ENCODE measurements around the gene EYS.

EYS gene

DNA sequence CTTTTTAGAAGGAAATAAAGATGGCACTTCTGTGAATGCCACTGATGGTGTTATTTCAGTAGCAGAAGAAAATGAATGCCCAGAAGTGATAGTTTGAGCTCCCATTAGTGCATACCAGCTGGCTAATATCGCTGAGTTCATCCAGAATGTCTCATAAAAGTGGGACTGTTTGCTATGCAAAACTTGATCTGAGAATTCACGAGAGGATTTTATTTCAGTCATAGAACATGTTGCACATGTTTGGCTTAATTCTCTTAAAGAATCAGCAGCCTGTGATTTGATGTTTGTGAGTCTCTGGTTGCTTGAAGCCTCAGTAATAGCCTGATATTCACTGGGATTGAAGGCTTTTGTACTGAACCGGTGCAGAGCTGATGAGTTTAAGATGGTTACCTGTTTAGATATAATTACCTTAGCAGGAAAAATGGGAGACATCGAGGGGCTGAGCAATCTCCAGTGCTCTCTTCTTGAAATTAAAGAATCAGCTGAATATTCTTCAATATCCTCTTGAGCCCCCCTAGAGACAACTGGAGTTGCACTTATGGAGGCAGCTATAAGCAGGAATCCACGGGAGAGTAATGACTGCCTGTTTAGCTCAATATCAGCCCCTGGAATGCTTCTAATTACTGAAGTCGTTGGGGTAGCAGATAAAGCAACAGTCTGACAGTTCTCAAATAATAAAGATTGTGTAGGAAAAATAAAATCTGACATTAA is 1115.9 kb downstream of the EYS start:
- no peaks in the 10 kb centered on the region for H3K4me1 Mint-ChIP-seq
- H3K27me3 Mint-ChIP-seq (ENCODE audit: low read depth): no peaks in the 10 kb centered on the region
- no peak overlapping the region for H3K4me3 Mint-ChIP-seq
- no peak overlapping the region for H3K27ac Mint-ChIP-seq
- H3K9me3 Mint-ChIP-seq: no peaks in the 10 kb centered on the region
- H3K36me3 Mint-ChIP-seq (ENCODE audit: low read depth): no peaks in the 10 kb centered on the region
- TF ChIP-seq, protein P1, sequence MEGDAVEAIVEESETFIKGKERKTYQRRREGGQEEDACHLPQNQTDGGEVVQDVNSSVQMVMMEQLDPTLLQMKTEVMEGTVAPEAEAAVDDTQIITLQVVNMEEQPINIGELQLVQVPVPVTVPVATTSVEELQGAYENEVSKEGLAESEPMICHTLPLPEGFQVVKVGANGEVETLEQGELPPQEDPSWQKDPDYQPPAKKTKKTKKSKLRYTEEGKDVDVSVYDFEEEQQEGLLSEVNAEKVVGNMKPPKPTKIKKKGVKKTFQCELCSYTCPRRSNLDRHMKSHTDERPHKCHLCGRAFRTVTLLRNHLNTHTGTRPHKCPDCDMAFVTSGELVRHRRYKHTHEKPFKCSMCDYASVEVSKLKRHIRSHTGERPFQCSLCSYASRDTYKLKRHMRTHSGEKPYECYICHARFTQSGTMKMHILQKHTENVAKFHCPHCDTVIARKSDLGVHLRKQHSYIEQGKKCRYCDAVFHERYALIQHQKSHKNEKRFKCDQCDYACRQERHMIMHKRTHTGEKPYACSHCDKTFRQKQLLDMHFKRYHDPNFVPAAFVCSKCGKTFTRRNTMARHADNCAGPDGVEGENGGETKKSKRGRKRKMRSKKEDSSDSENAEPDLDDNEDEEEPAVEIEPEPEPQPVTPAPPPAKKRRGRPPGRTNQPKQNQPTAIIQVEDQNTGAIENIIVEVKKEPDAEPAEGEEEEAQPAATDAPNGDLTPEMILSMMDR (IDR thresholded peaks at IDR 0.05; ENCODE audit: unreplicated experiment in 3 of 3): no peak

DNA sequence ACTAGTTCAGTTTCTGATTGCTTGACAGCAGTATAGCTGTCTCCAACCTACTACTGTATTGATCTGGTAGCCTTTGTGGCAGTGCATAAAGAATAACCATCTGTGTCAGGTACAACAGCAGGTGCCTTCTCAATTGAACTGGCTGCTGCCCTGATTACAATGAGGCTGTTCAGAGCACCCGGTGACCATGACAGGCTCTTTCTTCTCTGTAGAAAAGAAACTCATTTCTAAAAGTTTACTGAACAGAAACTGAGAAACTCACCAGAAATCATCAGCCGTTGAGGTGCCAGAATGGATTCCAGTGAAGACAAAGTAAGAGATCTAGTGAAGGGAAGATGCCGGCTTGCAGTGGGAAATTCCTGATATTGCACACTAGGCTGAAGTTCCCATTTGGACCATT is 1117.1 kb downstream of the EYS start:
- TF ChIP-seq, protein P1 (IDR thresholded peaks at IDR 0.05; ENCODE audit: unreplicated experiment in 3 of 3): no peak
- Mint-ChIP-seq H3K27me3 (ENCODE audit: low read depth) (no peaks in the 10 kb centered on the region), H3K4me3 (no peak overlapping the region)

DNA sequence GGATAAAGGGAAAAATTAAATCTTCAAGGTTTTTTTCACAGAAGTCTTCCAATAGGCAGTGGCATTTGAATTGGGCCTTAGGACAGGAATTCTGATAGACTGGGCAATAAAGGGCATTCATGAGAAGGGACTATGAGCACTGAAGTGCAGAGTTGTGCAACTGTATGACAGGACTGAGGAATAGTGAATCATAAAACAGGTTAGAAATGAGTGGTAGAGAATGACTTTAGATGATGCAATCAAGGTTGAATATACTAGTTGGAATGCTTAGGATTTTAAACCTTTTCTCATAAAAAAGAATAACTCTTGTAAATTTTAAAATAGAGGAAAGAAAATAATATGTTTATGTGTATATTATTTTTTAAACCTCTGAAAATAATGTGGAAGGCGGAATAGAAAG is 1126.7 kb downstream of the EYS start:
- no peak overlapping the region for H3K27ac Mint-ChIP-seq
- no peaks in the 10 kb centered on the region for H3K27me3 Mint-ChIP-seq (ENCODE audit: low read depth)
- no peak overlapping the region for H3K4me3 Mint-ChIP-seq
- no peaks in the 10 kb centered on the region for H3K36me3 Mint-ChIP-seq (ENCODE audit: low read depth)
- TF ChIP-seq, protein P1 (IDR thresholded peaks at IDR 0.05; ENCODE audit: unreplicated experiment in 3 of 3): no peak
- H3K4me1 Mint-ChIP-seq: no peaks in the 10 kb centered on the region
- H3K9me3 Mint-ChIP-seq: no peaks in the 10 kb centered on the region

More for the DNA sequence above, 1117.1 kb downstream of the EYS start:
- H3K27ac Mint-ChIP-seq: no peak overlapping the region
- H3K4me1 Mint-ChIP-seq: no peaks in the 10 kb centered on the region
- no peaks in the 10 kb centered on the region for H3K36me3 Mint-ChIP-seq (ENCODE audit: low read depth)
- H3K9me3 Mint-ChIP-seq: no peaks in the 10 kb centered on the region

DNA sequence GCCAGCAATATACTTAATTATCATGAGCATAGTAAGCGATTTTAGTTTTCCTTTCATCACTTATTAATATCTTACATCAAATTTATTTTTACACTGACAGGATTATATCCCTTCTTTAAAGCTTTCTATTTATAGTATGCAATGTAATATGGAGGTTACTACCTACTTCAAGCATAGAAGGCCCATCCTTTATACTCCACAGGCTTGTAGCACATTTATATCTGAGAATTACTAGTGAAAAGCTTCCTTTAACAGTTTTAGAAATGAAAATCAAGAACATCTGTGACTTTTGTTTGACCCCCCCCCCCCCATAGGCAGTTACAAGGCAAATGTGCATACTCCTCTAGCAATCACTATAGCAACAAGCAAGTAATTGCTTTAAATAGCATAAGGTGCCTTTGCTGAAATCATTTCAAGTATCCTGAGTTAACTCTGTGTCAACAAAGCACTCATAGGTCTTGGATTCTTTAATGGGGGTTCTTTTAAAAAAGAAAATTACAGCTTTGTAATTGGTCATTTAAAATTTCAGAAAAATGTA is 1153.7 kb downstream of the EYS start:
- Mint-ChIP-seq H3K9me3 (peaks cover 4% of the 10 kb centered on the region), H3K4me3 (no peak overlapping the region), H3K27me3 (ENCODE audit: low read depth) (no peaks in the 10 kb centered on the region), H3K27ac (no peak overlapping the region), H3K36me3 (ENCODE audit: low read depth) (no peaks in the 10 kb centered on the region), H3K4me1 (no peaks in the 10 kb centered on the region)
- TF ChIP-seq, protein P1 (IDR thresholded peaks at IDR 0.05; ENCODE audit: unreplicated experiment in 3 of 3): no peak

DNA sequence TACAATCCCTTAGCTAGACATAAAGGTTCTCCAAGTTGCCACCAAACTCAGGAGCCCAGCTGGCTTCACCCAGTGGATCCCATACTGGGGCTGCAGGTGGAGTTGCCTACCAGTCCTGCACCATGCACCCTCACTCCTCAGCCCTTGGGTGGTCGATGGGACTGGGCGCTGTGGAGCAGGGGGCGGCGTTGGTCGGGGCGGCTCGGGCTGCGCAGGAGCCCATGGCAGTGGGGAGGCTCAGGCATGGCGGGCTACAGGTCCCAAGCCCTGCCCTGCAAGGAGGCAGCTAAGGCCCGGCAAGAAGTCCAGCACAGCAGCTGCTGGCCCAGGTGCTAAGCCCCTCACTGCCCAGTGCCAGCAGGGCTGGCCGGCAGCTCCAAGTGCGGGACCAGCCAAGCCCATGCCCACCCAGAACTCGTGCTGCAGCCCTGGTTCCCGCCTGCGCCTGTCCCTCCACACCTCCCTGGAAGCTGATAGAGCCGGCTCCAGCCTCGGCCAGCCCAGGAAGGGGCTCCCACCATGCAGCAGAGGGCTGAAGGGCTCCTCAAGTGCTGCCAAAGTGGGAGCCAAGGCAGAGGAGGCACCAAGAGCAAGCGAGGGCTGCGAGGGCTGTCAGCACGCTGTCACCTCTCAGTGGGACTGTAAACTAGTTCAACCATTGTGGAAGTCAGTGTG is 1159.3 kb downstream of the EYS start:
- Mint-ChIP-seq H3K4me1 (no peaks in the 10 kb centered on the region), H3K27ac (no peak overlapping the region), H3K27me3 (ENCODE audit: low read depth) (no peaks in the 10 kb centered on the region), H3K9me3 (peaks cover 11% of the 10 kb centered on the region), H3K36me3 (ENCODE audit: low read depth) (no peaks in the 10 kb centered on the region), H3K4me3 (no peak overlapping the region)
- TF ChIP-seq, protein P1 (IDR thresholded peaks at IDR 0.05; ENCODE audit: unreplicated experiment in 3 of 3): no peak

All from nephron (organoid).